Endometrial microvascular endothelial cells (primary cell): Measurements from ENCODE around the gene CALN1. TPM values are rescaled to one million over a fixed set of nuclear protein-coding genes. Genes with fewer than 3 reads are reported as not detected.

Experiments used
- in situ Hi-C: cut with HindIII; loops from 2 replicates; pipeline ENCODE4 v1.10.0; 2017; ENCODE audit warnings: low sequenced_read_pairs, low pct_unique_long_range_greater_than_20kb; ENCODE audit errors: inconsistent ontology term
- total RNA-seq: library from RNA; depleted of rRNA; stranded (reverse); fragments of >200 nt; gene quantifications from one replicate; pipeline ENCODE4 v1.2.3, GENCODE V29; 2015; ENCODE audit errors: inconsistent ontology term

CALN1 gene
- total RNA-seq, 1 donor from 2014 or later: not detected

- in situ Hi-C loops: no loop called here
Measured at GRCh38 chr7:72035266-72035665, 376.9 kb downstream of the CALN1 start.

GRCh38 chr7:72032934-72033333, 379.2 kb downstream of the CALN1 start:
- in situ Hi-C loops: no loop called here

- in situ Hi-C loops: no loop called here
Measured at GRCh38 chr7:72030994-72031667, 381.0 kb downstream of the CALN1 start.

DNA sequence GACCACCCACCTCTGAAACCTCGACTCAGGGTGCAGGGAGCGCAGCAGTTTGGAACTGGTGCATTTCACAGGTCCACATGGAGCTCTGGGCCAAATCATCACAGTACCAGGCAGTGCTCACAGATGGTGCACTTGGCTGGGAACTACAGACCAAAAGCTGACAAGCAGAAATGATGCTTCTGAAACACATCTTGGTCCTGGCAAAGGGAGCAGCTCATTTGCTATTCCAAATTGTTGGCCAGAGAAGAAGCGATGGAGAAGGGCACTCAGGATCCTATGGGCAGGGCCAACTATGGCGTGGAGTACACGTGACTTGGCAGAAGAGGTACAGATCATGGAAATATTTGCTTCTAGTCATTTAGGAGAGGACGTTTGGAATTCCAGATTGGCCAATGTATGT, 383.9 kb downstream of the CALN1 start:
- in situ Hi-C loops: no loop called here

DNA sequence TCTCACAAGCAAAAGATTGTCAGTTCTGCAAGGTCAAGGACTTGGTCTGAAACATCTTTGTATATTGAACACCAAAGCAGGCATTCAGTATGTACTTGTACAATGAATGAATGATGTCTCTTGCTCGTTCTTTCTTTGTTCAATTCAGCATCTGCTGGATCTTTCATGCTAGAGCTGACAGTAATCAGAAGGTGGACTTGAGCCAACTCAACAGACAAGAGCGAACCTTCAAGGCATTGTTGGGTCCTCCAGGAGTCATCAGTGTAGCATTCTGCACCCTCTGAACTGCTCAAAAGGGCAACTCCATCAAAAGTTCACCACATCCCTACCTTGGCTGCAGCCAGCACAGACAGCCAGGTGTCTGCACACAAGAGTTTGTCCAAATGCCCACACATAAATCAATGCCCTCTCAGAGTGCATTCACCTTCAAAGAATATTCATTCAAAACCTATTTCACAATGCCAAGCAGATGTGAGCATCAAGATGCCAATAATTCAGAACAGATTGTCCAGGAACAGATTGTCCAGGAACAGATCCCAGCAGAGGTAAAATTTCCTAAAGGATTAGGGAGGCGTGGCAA, 386.7 kb downstream of the CALN1 start:
- in situ Hi-C loops: no loop called here

DNA sequence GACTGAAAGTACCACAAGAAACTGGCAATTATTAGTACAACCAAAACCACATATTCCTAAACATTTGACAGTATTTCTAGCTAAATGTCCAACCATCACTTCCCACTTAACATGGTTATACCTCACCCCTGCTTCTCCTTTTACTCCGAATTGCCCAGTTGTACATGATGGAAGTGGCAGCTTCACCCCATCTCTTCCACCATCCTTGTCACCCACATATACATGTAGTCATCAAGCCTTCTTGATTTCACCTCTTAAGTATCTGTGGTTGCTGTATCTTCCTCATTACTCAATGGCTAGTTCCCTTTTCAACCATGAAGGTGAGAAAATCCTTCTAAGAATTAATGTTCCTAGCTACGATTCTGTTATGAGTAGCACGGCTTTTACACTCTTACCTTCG, 388.2 kb downstream of the CALN1 start:
- in situ Hi-C loops: no loop called here

- in situ Hi-C loops: no loop called here
Measured at GRCh38 chr7:72021716-72022115, 390.4 kb downstream of the CALN1 start.

DNA sequence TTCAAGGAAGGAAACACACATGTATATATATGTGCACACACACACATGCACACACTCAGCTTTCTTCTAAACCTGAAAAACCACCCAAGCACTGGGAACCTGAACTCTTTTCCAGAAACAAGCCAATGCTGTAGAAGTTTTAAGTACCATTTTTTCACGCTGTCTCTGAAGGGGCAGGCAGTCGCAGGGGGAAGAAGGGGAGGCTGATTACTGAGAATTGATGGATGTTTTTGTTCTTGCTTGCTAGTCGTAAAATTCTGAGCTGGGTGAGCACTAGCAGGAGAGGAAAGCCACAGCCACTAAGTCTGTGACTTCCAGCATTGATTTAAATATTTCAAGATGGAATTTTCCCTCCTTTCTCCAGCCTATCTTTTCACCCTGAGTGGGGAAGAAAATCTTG, 391.8 kb downstream of the CALN1 start:
- in situ Hi-C loops: no loop called here

GRCh38 chr7:72019436-72019835, 392.7 kb downstream of the CALN1 start:
- in situ Hi-C loops: no loop called here

DNA sequence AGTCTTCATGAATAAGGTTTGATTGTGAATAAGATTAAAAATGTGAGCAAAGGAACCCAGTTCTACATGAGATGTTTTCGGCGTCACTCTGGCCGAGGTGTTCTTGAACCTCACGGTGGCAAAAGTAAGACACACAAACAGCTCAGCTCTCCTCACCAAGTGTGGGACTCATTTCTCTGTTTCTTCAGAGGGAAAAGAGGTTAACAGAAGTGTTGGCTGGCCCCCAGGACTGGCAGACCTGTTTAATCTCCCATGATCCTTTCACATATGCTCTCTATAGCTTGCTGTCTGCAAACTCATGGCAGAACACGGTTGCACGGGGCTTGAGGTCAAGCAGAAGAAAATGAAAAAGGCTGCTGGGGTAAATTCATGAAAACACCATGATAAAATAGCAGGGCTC, 394.4 kb downstream of the CALN1 start:
- in situ Hi-C loops: no loop called here

DNA sequence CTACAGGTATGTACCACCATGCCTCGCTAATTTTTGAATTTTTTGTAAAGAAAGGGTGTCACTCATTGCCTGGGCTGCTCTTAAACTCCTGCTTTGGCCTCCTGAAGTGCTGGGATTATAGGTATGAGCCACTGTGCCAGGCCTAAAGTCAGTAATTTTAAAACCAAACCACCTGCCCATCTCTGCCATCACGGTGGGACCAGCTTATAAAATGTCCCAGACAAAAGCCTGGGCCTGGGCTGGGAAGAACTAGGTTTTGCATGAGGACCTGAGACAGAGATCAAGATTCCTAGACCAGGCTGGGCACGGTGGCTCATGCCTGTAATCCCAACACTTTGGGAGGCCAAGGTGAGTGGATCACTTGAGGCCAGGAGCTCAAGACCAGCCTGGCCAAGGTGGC, 395.6 kb downstream of the CALN1 start:
- in situ Hi-C loops: no loop called here

DNA sequence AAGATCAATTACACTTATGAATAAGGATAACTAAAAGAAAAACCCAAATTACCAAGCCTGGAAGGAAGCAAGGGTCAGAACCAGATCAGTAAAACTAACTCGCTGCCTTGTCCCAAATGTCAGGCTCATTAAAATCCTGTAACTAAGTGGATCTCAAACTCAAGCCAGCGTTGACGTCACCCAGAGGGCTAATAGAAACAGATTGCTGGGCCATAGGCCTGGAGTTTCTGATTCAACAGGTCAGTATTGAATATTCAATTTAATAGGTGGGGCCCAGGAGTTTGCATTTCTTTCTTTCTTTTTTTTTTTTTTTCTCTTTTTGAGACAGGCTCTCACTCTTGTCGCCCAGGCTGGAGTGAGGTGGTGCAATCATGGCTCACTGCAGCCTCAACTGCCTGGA, 397.0 kb downstream of the CALN1 start:
- in situ Hi-C loops: no loop called here

GRCh38 chr7:72007018-72007417, 405.1 kb downstream of the CALN1 start:
- in situ Hi-C loops: no loop called here

DNA sequence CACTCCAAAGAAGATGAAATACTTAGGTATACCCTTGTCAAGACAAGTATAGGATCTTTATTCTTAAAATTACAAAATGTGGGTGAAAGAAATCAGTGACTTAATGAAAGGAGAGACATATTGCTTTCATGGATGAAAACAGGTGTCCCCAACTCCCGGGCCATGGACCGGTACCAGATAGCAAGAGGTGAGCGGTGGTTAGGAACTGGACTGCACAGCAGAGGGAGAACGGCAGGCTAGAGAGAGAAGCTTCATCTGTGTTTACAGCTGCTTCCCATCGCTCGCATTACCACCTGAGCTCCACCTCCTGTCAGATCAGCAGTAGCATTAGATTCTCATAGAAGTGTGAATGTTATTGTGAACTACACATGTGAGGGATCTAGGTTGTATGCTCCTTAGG, 408.9 kb downstream of the CALN1 start:
- in situ Hi-C loops: no loop called here

GRCh38 chr7:71996141-71996540, 416.0 kb downstream of the CALN1 start:
- in situ Hi-C loops: no loop called here

- in situ Hi-C loops: no loop called here
Measured at GRCh38 chr7:71995111-71995510, 417.0 kb downstream of the CALN1 start.

DNA sequence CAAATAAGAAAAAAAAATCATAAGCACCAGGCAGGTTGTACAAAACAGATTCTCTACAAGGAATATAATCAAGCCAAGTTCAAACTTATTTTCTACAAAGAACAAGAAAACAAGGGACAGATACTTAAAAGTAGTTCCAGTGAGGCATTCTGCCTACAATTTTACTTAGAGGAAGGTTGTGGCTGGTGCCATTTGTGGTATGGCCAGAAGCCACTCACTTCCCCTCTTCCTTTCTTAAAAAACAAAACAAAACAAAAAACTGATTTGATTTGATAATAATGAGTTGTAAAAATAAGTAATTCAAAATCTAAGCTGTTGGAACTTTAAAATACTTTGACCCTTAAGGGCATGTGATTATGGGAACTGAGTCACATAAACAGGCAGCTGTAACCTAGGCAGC, 420.6 kb downstream of the CALN1 start:
- in situ Hi-C loops: no loop called here

GRCh38 chr7:71990138-71990462, 422.0 kb downstream of the CALN1 start:
- in situ Hi-C loops: no loop called here

DNA sequence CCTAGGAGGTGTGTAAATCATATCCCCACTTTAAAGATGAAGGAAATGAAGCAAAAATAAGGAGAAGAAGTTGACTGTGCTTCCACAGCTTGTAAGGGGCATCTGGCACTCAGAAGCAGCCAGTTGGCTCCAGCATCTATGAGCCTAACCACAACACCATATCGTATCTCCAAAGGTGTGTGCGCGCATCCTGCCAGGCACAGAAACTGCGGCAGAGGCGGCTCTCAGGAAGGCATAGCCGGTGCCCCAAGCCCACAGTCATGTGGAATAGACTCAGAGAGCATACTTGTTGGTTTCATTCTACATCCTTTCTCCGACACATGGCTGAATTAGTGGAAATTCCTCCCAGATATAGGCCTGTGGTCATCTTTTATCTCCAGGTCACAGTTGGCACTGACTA, 423.9 kb downstream of the CALN1 start:
- in situ Hi-C loops: no loop called here

DNA sequence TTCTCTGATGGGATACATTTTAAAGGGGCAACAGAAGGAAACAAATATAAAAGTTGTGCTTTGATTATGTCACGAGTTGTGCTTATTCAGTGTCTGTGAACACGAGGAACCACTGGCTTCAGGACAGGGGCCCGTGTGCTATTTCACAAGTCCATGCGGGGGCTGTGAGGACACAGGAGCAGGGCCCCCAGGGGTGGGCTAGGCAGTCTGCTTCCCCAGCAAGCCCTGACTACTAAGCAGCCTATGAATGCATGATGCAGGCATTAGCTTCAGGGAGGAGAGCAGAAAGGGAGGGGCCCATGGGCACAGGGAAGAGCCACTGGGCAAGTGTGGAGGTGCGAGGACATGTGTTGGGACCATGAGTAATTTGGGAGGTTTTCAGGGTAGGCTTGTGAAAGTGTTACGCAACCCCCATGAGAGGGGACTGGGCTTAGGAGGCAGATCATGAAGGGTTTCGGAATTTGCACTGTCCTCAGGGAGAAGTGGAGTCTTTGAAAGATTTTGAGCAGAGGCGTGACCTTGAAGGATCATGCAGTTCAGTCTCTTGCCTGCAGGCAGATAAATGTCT, 424.9 kb downstream of the CALN1 start:
- in situ Hi-C loops: no loop called here

- in situ Hi-C loops: no loop called here
Measured at GRCh38 chr7:71984348-71984747, 427.8 kb downstream of the CALN1 start.
